Vagina (tissue), 2 donors: ENCODE data around the gene RIT2.

Experiments used
- CTCF ChIP-seq, 3 experiments: fragments of 450-650 bp in 2 of 3; fragments of 200-600 bp in 1 of 3; sonication (generic) in 1 of 3; IDR thresholded peaks; one replicate each; pipeline ENCODE4 v1.5.1; 2017 to 2019; ENCODE audit warnings: antibody characterized with exemption in 3 of 3, mild to moderate bottlenecking in 2 of 3, moderate library complexity in 2 of 3
- POLR2AphosphoS5 ChIP-seq, 2 donors: sonication (generic); formaldehyde crosslinking; IDR thresholded peaks; one replicate each; pipeline ENCODE4 v1.9.0; 2017; ENCODE audit warnings: antibody characterized with exemption in 2 of 2, mild to moderate bottlenecking in 2 of 2, low read depth in 1 of 2; ENCODE audit not compliant: insufficient read depth in 1 of 2

GRCh38 chr18:42850174-42851083 is 265.1 kb downstream of the RIT2 start:
- TF ChIP-seq CTCF (IDR thresholded peaks at IDR 0.05): no peak
- no peak for TF ChIP-seq POLR2AphosphoS5 (IDR thresholded peaks at IDR 0.05; ENCODE audit: insufficient read depth in 1 of 2, low read depth in 1 of 2)
